H9 (cell line): ENCODE data around the gene APCDD1L. TPM values are rescaled to one million over a fixed set of nuclear protein-coding genes. Genes with fewer than 3 reads are reported as not detected.

Source experiments
- DNase-seq: peaks from one replicate; pipeline ENCODE4 v3.0.0-alpha.2; 2017
- H2AFZ ChIP-seq: one replicate; pipeline ENCODE4 v1.6.1; 2013; ENCODE audit warnings: mild to moderate bottlenecking, low read length, control low read depth, moderate library complexity
- H2AK5ac ChIP-seq: 2 replicates; pipeline ENCODE4 v1.6.1; 2013; ENCODE audit warnings: low read length, control low read depth, mixed read lengths; ENCODE audit not compliant: insufficient read length
- H2BK120ac ChIP-seq: one replicate; pipeline ENCODE4 v1.6.1; 2013; ENCODE audit warnings: low read depth, mild to moderate bottlenecking, low read length, control low read depth, inconsistent platforms; ENCODE audit not compliant: poor library complexity, severe bottlenecking
- H2BK12ac ChIP-seq: 2 replicates; pipeline ENCODE4 v1.6.1; 2013; ENCODE audit warnings: low read length, control low read depth, mixed read lengths, low read depth; ENCODE audit not compliant: insufficient read length
- H2BK15ac ChIP-seq: 2 replicates; pipeline ENCODE4 v1.6.1; 2013; ENCODE audit warnings: low read depth, low read length, control low read depth
- H2BK20ac ChIP-seq: one replicate; pipeline ENCODE4 v1.6.1; 2013; ENCODE audit warnings: low read depth, mild to moderate bottlenecking, low read length, control low read depth, inconsistent platforms; ENCODE audit not compliant: poor library complexity, severe bottlenecking
- H2BK5ac ChIP-seq: 2 replicates; pipeline ENCODE4 v1.6.1; 2013; ENCODE audit warnings: low read length, control low read depth, mixed read lengths; ENCODE audit not compliant: insufficient read length
- H3K14ac ChIP-seq: 2 replicates; pipeline ENCODE4 v1.6.1; 2013; ENCODE audit warnings: low read length, control low read depth; ENCODE audit not compliant: insufficient read depth
- H3K18ac ChIP-seq: 2 replicates; pipeline ENCODE4 v1.6.1; 2013; ENCODE audit warnings: low read depth, mild to moderate bottlenecking, mixed read lengths, low read length, control low read depth; ENCODE audit not compliant: insufficient read length
- H3K23ac ChIP-seq: 2 replicates; pipeline ENCODE4 v1.6.1; 2013; ENCODE audit warnings: low read length, control low read depth, mixed read lengths, low read depth; ENCODE audit not compliant: insufficient read length
- H3K23me2 ChIP-seq: 2 replicates; pipeline ENCODE4 v1.6.1; 2013; ENCODE audit warnings: low read depth, mild to moderate bottlenecking, mixed read lengths, low read length, control low read depth; ENCODE audit not compliant: insufficient read length, poor library complexity, severe bottlenecking
- H3K27ac ChIP-seq: 2 replicates; pipeline ENCODE4 v1.5.1; 2013; ENCODE audit warnings: low read length, control low read depth, mixed read lengths, low read depth; ENCODE audit not compliant: insufficient read length
- H3K27me3 ChIP-seq: 2 replicates; pipeline ENCODE4 v1.6.1; 2013; ENCODE audit warnings: low read length, control low read depth, inconsistent platforms; ENCODE audit not compliant: insufficient read depth
- H3K4ac ChIP-seq: 2 replicates; pipeline ENCODE4 v1.6.1; 2013; ENCODE audit warnings: low read depth, mild to moderate bottlenecking, control low read depth, inconsistent platforms, low read length, moderate library complexity
- H3K4me1 ChIP-seq: 2 replicates; pipeline ENCODE4 v1.6.1; 2013; ENCODE audit warnings: low read length, control low read depth, inconsistent platforms; ENCODE audit not compliant: insufficient read depth
- H3K4me2 ChIP-seq: 2 replicates; pipeline ENCODE4 v1.6.1; 2013; ENCODE audit warnings: low read length, control low read depth, mixed read lengths; ENCODE audit not compliant: insufficient read length, insufficient read depth
- H3K56ac ChIP-seq: 2 replicates; pipeline ENCODE4 v1.6.1; 2013; ENCODE audit warnings: low read depth, mild to moderate bottlenecking, mixed read lengths, low read length, control low read depth; ENCODE audit not compliant: insufficient read length
- H3K79me1 ChIP-seq: 2 replicates; pipeline ENCODE4 v1.6.1; 2013; ENCODE audit warnings: low read depth, mild to moderate bottlenecking, moderate library complexity, low read length, control low read depth, inconsistent platforms; ENCODE audit not compliant: insufficient read depth, poor library complexity, severe bottlenecking
- H3K79me2 ChIP-seq: 2 replicates; pipeline ENCODE4 v1.6.1; 2013; ENCODE audit warnings: low read length, control low read depth, inconsistent platforms; ENCODE audit not compliant: insufficient read depth
- H3K9ac ChIP-seq: 2 replicates; pipeline ENCODE4 v1.6.1; 2013; ENCODE audit warnings: low read length, control low read depth, mixed read lengths; ENCODE audit not compliant: insufficient read length; ENCODE audit errors: extremely low read depth
- H3K9me3 ChIP-seq: one replicate; pipeline ENCODE4 v1.6.1; 2013; ENCODE audit warnings: low read depth, low read length, inconsistent platforms; ENCODE audit not compliant: control insufficient read depth
- H3T11ph ChIP-seq: one replicate; pipeline ENCODE4 v1.6.1; 2013; ENCODE audit warnings: mild to moderate bottlenecking, low read length, control low read depth, inconsistent platforms
- H4K20me1 ChIP-seq: one replicate; pipeline ENCODE4 v1.6.1; 2013; ENCODE audit not compliant: control insufficient read depth, insufficient read length, insufficient read depth
- H4K5ac ChIP-seq: 2 replicates; pipeline ENCODE4 v1.6.1; 2013; ENCODE audit warnings: low read depth, mild to moderate bottlenecking, mixed read lengths, low read length, control low read depth; ENCODE audit not compliant: insufficient read length
- H4K8ac ChIP-seq: replicated peaks from 2 replicates; pipeline ENCODE4 v1.6.1; 2013; ENCODE audit warnings: low read length, control low read depth, mixed read lengths, low read depth; ENCODE audit not compliant: insufficient read length
- H4K91ac ChIP-seq: 2 replicates; pipeline ENCODE4 v1.6.1; 2013; ENCODE audit warnings: low read depth, mild to moderate bottlenecking, moderate library complexity, mixed read lengths, low read length, control low read depth; ENCODE audit not compliant: insufficient read length
- H3K27ac Mint-ChIP-seq, 3 experiments: 2 replicates in 2 of 3; 3 replicates in 1 of 3; pipeline ENCODE4 v1.8.0; 2020 to 2021; ENCODE audit warnings: mixed read lengths in 3 of 3, mild to moderate bottlenecking in 1 of 3, moderate library complexity in 1 of 3
- H3K27me3 Mint-ChIP-seq: 2 replicates; pipeline ENCODE4 v1.8.0; 2021; ENCODE audit warnings: low read depth, mild to moderate bottlenecking, moderate library complexity, mixed read lengths
- H3K36me3 Mint-ChIP-seq, 3 experiments: 2 replicates in 2 of 3; 3 replicates in 1 of 3; pipeline ENCODE4 v1.8.0; 2020 to 2021; ENCODE audit warnings: low read depth in 3 of 3, mixed read lengths in 3 of 3; ENCODE audit not compliant: insufficient read depth in 1 of 3
- H3K4me1 Mint-ChIP-seq, 2 experiments: 2 replicates each; pipeline ENCODE4 v1.8.0; 2020; ENCODE audit warnings: mixed read lengths in 2 of 2
- H3K4me3 Mint-ChIP-seq, 2 experiments: 2 replicates in 1 of 2; 3 replicates in 1 of 2; pipeline ENCODE4 v1.8.0; 2020 to 2021; ENCODE audit warnings: mild to moderate bottlenecking in 2 of 2, mixed read lengths in 2 of 2, moderate library complexity in 1 of 2
- H3K9me3 Mint-ChIP-seq, 2 experiments: 2 replicates in 1 of 2; 3 replicates in 1 of 2; pipeline ENCODE4 v1.8.0; 2020; ENCODE audit warnings: mild to moderate bottlenecking in 2 of 2, mixed read lengths in 2 of 2, moderate library complexity in 1 of 2
- CTCF ChIP-seq: fragments of 200-600 bp; sonication (generic); conservative IDR thresholded peaks from 3 replicates; pipeline ENCODE4 v1.8.0; 2021; ENCODE audit warnings: antibody characterized with exemption, mild to moderate bottlenecking
- WGBS: extraction: QIAGEN DNeasy Blood & Tissue Kit; methylation state at CpG from one replicate; pipeline ENCODE4 v1.1.7; 2013; ENCODE audit warnings: missing lambda C conversion rate, low lambda C conversion rate, mixed read lengths; ENCODE audit not compliant: insufficient read length; ENCODE audit errors: extremely low coverage; 5-methylcytosine and 5-hydroxymethylcytosine counted together
- total RNA-seq: library from RNA; stranded (reverse); gene quantifications from 2 replicates; pipeline ENCODE4 v1.2.1, GENCODE V29; 2021

The APCDD1L gene
- total RNA-seq, 1 experiment from 2014 or later, result 0.68 TPM

DNA sequence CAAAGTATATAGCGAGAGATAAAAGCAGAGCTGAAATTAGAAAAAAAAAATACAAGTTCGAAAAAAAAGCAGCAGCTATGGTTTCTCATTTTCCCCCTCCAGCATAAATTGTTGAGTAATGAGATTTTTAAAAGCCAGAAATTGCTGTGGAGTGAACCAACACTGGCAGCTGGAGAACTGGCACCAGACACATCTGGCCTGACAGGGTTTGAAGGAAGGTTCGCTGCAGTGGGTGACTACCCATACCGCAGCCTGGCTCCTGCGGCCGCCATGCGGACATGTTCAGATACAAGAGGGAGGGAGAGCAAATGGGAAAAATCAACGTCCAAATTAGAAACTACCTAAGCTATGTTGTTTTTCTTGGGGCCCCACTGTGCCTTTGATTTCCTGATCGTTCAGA is 3.3 kb downstream of the APCDD1L start:
- H3K23me2 ChIP-seq, result peaks cover 13% of the 10 kb centered on the region
- no peaks in the 10 kb centered on the region for H3K79me2 ChIP-seq
- H3T11ph ChIP-seq, result no peak overlapping the region
- H2AFZ ChIP-seq, result no peak overlapping the region
- no peak overlapping the region for H3K4me2 ChIP-seq
- Mint-ChIP-seq H3K36me3 (peaks cover 0 to 20% (median 0%) of the 10 kb centered on the region in 3 experiments; a peak in 6 of 7 replicates), H3K27me3 (peaks cover 68% of the 10 kb centered on the region), H3K27ac (no peak overlapping the region), H3K4me1 (peaks cover 20 to 25% of the 10 kb centered on the region in 2 experiments), H3K9me3 (peaks cover 0 to 13% of the 10 kb centered on the region in 2 experiments; a peak in 3 of 5 replicates), H3K4me3 (no peak overlapping the region; a peak in 1 of 5 replicates)
- H2AK5ac ChIP-seq, result no peak overlapping the region
- H2BK20ac ChIP-seq, result no peak overlapping the region
- H3K9me3 ChIP-seq, result peaks cover 3% of the 10 kb centered on the region
- H3K27me3 ChIP-seq, result peaks cover 18% of the 10 kb centered on the region; the same call in 1 of the 2 replicates
- H2BK5ac ChIP-seq, result no peak overlapping the region
- no peaks in the 10 kb centered on the region for H3K79me1 ChIP-seq
- H3K9ac ChIP-seq, result no peak overlapping the region
- no peak overlapping the region for H3K14ac ChIP-seq
- peak; percentile 2 for DNase-seq
- no peak overlapping the region for H4K5ac ChIP-seq
- H4K20me1 ChIP-seq, result no peaks in the 10 kb centered on the region
- no peak overlapping the region for H2BK120ac ChIP-seq
- H3K56ac ChIP-seq, result no peak overlapping the region
- no peak overlapping the region for H3K27ac ChIP-seq
- H3K18ac ChIP-seq, result no peak overlapping the region
- H4K91ac ChIP-seq, result no peak overlapping the region
- H3K23ac ChIP-seq, result no peak overlapping the region
- no peak overlapping the region for H3K4ac ChIP-seq
- H2BK15ac ChIP-seq, result no peak overlapping the region
- WGBS, result no CpG with 5 or more reads among the region's 9 CpGs
- no peak overlapping the region for H4K8ac ChIP-seq
- H2BK12ac ChIP-seq, result no peak overlapping the region
- no peaks in the 10 kb centered on the region for H3K4me1 ChIP-seq
- no peak for TF ChIP-seq CTCF
